A549 (cell line): ENCODE results near the gene PTH. TPM values are rescaled to one million over a fixed set of nuclear protein-coding genes. Genes with fewer than 3 reads are reported as not detected.

Experiments
- ATAC-seq, 2 experiments: fragments of 200-7000 bp in 1 of 2; fragments of >200 bp in 1 of 2; cut with Nextera tagmentation in 1 of 2; cut with Tn5 transposase in 1 of 2; 3 replicates each; pipeline versions ENCODE4 v1.8.0 to v1.9.1; 2018 to 2020; ENCODE audit warnings: mild to moderate bottlenecking in 1 of 2, moderate library complexity in 1 of 2
- CTCF ChIA-PET: fragments of 300-600 bp; sonication (Branson Sonifier 250); formaldehyde crosslinking; extraction: SDS; loops from one replicate; lab custom pipeline; 2021; ENCODE audit warnings: antibody characterized with exemption, inconsistent platforms; lab: Yijun Ruan, JAX
- POLR2A ChIA-PET: fragments of 350-600 bp; formaldehyde crosslinking; extraction: SDS; loops from one replicate; lab custom pipeline; 2021; ENCODE audit warnings: antibody characterized with exemption, inconsistent platforms; lab: Yijun Ruan, JAX
- DNase-seq, 2 experiments: peaks; one replicate each; pipeline versions ENCODE4 v3.0.0 to v3.0.0-alpha.2; 2011 to 2016; ENCODE audit warnings: low read depth in 1 of 2, low spot score in 1 of 2
- FAIRE-seq: peaks from 2 replicates; lab custom pipeline; 2011; peaks lifted over from hg19 to GRCh38; lab: Jason Lieb, UNC
- H3K27ac ChIP-seq, 2 experiments: fragments of >200 bp; sonication (Bioruptor Twin); formaldehyde crosslinking; 3 replicates each; pipeline ENCODE4 v1.5.1; 2016 to 2017
- H3K4me1 ChIP-seq: fragments of >200 bp; sonication (Bioruptor Twin); formaldehyde crosslinking; 3 replicates; pipeline ENCODE4 v1.6.1; 2016
- H3K4me2 ChIP-seq: fragments of >200 bp; sonication (Bioruptor Twin); formaldehyde crosslinking; 3 replicates; pipeline ENCODE4 v1.6.1; 2016
- H3K4me3 ChIP-seq: fragments of >200 bp; sonication (Bioruptor Twin); formaldehyde crosslinking; 3 replicates; pipeline ENCODE4 v1.5.1; 2016
- H3K9me3 ChIP-seq: fragments of >200 bp; sonication (Bioruptor Twin); formaldehyde crosslinking; 3 replicates; pipeline ENCODE4 v1.6.1; 2016
- CBX2 ChIP-seq: fragments of 200-600 bp; sonication (generic); IDR thresholded peaks from 2 replicates; pipeline ENCODE4 v1.6.1; 2016; ENCODE audit warnings: low read depth, mild to moderate bottlenecking, borderline replicate concordance
- CBX8 ChIP-seq: fragments of 200-600 bp; sonication (generic); IDR thresholded peaks from 2 replicates; pipeline ENCODE4 v1.6.1; 2016
- CHD2 ChIP-seq: fragments of 150-350 bp; IDR thresholded peaks from 2 replicates; pipeline ENCODE4 v1.6.1; 2014; ENCODE audit warnings: low read length; ENCODE audit not compliant: partially characterized antibody
- EP300 ChIP-seq, 2 experiments: fragments of >200 bp; sonication (Bioruptor Twin); formaldehyde crosslinking; IDR thresholded peaks; 2 replicates in 1 of 2; 3 replicates in 1 of 2; pipeline ENCODE4 v1.6.1; 2016 to 2017
- ESRRA ChIP-seq: fragments of 150-350 bp; IDR thresholded peaks from 2 replicates; pipeline ENCODE4 v1.6.1; 2014; ENCODE audit warnings: mild to moderate bottlenecking, low read length, borderline replicate concordance
- HDAC2 ChIP-seq: fragments of 200-600 bp; sonication (generic); IDR thresholded peaks from 2 replicates; pipeline ENCODE4 v1.6.1; 2016
- HEYL ChIP-seq: fragments of 250-450 bp; sonication (Bioruptor Pico); IDR thresholded peaks from 2 replicates; pipeline ENCODE4 v1.8.0; 2021; ENCODE audit warnings: mild to moderate bottlenecking, moderate library complexity
- HOXB5 ChIP-seq: fragments of 250-450 bp; sonication (Bioruptor Pico); IDR thresholded peaks from 2 replicates; pipeline ENCODE4 v1.5.0; 2020; ENCODE audit warnings: mild to moderate bottlenecking, moderate library complexity
- MAZ ChIP-seq: fragments of 150-350 bp; IDR thresholded peaks from 2 replicates; pipeline ENCODE4 v1.6.1; 2014; ENCODE audit warnings: antibody characterized with exemption, low read depth, low read length, borderline replicate concordance
- NFE2L2 ChIP-seq: fragments of 150-350 bp; conservative IDR thresholded peaks from 2 replicates; pipeline ENCODE4 v1.6.1; 2014; ENCODE audit warnings: low read length
- POLR2AphosphoS2 ChIP-seq: conservative IDR thresholded peaks from 2 replicates; pipeline ENCODE4 v1.6.1; 2012; ENCODE audit warnings: low read length, improper control_type of control experiment, inconsistent platforms
- RAD21 ChIP-seq, 2 experiments: fragments of >200 bp in 1 of 2; sonication (Bioruptor Twin) in 1 of 2; formaldehyde crosslinking in 1 of 2; IDR thresholded peaks in 1 of 2; conservative IDR thresholded peaks in 1 of 2; 2 replicates in 1 of 2; 3 replicates in 1 of 2; pipeline ENCODE4 v1.6.1; 2012 to 2018; ENCODE audit warnings: inconsistent platforms in 1 of 2
- RARB ChIP-seq: fragments of 250-450 bp; sonication (Bioruptor Pico); IDR thresholded peaks from 2 replicates; pipeline ENCODE4 v1.8.0; 2021; ENCODE audit warnings: mild to moderate bottlenecking, moderate library complexity
- SMC3 ChIP-seq: fragments of >200 bp; sonication (Bioruptor Twin); formaldehyde crosslinking; IDR thresholded peaks from 3 replicates; pipeline ENCODE4 v1.6.1; 2018; ENCODE audit warnings: inconsistent platforms
- ZFP36 ChIP-seq: fragments of 450-650 bp; IDR thresholded peaks from 2 replicates; pipeline ENCODE4 v1.6.1; 2014; ENCODE audit warnings: borderline replicate concordance; ENCODE audit not compliant: partially characterized antibody
- ZNF302 ChIP-seq: fragments of 250-450 bp; sonication (Bioruptor Pico); IDR thresholded peaks from 2 replicates; pipeline ENCODE4 v1.9.0; 2021; ENCODE audit warnings: inconsistent platforms, mild to moderate bottlenecking, moderate library complexity
- WGBS: methylation state at CpG from one replicate; pipeline ENCODE4 v1.1.6; 2017; ENCODE audit errors: missing lambda C conversion rate; 5-methylcytosine and 5-hydroxymethylcytosine counted together
- polyA plus RNA-seq, 4 experiments: library from polyadenylated mRNA; depleted of rRNA in 3 of 4; stranded (reverse); fragments of >200 nt; fragmentation: RNase III in 1 of 4; extraction: RNeasy Plus Mini Kit Qiagen cat#74134 plus additional on column Dnase treatment in 1 of 4; gene quantifications; 2 replicates in 3 of 4; 3 replicates in 1 of 4; pipeline ENCODE4 v1.2.3, GENCODE V29; 2011 to 2017
- TF ChIP-seq, protein P1 (sequence below): fragments of 250-450 bp; sonication (Bioruptor Pico); IDR thresholded peaks from 2 replicates; pipeline ENCODE4 v1.5.0; 2021; ENCODE audit warnings: mild to moderate bottlenecking, moderate library complexity, borderline replicate concordance
- TF ChIP-seq, protein P2 (sequence below): fragments of 450-650 bp; IDR thresholded peaks from 2 replicates; pipeline ENCODE4 v1.6.1; 2014; ENCODE audit warnings: antibody characterized with exemption

The PTH gene
- polyA plus RNA-seq, 2 of the 4 experiments (the other 2 are of a cell fraction): not detected

DNA sequence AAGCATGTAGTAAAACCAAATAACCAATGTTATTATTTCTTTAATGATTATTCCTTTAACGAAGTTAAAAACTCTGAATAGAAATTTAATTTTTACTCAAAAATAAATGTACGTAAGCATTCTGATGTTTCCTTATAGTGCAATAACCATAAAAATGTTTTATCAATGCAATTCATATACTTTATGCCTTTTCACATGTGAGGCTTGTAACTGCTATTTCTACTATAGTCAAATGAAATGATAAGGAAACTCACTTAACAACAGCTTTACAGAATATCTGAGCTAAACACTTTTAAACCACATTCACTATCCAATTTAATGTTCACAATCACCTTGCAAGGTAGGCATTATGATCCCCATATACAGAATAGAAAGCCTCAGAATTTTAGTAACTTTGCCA is 50.2 kb downstream of the PTH start:
- ChIA-PET CTCF (no interaction called here), POLR2A (interaction anchor here (1.3 kb wide), 1 partner anchor 18 kb away, joined by 5 read pairs; the partner anchor contains the start of gene BTBD10)

More for the DNA sequence above, 50.2 kb downstream of the PTH start:
- H3K27ac ChIP-seq: no peak overlapping the region
- WGBS: 93% methylated on average over 2 of the region's 2 CpGs
- no peak overlapping the region for H3K4me3 ChIP-seq
- no peak for ATAC-seq
- peak; percentile 18 for FAIRE-seq
- H3K9me3 ChIP-seq: no peaks in the 10 kb centered on the region
- H3K4me1 ChIP-seq: peaks cover 24% of the 10 kb centered on the region
- TF ChIP-seq RAD21 (conservative IDR thresholded peaks at IDR 0.05 in 1 of 2, IDR thresholded peaks at IDR 0.05 in 1 of 2) (no peak), POLR2AphosphoS2 (no peak), HOXB5 (CRISPR knock-in tag) (no peak), ZNF302 (CRISPR knock-in tag) (no peak), EP300 (IDR thresholded peaks at IDR 0.05) (no peak), CHD2 (no peak), RARB (CRISPR knock-in tag) (no peak), CBX2 (no peak), NFE2L2 (no peak), HDAC2 (no peak), HEYL (CRISPR knock-in tag) (no peak), CBX8 (no peak), ESRRA (no peak), MAZ (no peak), ZFP36 (no peak), SMC3 (no peak)
- TF ChIP-seq, protein P1, sequence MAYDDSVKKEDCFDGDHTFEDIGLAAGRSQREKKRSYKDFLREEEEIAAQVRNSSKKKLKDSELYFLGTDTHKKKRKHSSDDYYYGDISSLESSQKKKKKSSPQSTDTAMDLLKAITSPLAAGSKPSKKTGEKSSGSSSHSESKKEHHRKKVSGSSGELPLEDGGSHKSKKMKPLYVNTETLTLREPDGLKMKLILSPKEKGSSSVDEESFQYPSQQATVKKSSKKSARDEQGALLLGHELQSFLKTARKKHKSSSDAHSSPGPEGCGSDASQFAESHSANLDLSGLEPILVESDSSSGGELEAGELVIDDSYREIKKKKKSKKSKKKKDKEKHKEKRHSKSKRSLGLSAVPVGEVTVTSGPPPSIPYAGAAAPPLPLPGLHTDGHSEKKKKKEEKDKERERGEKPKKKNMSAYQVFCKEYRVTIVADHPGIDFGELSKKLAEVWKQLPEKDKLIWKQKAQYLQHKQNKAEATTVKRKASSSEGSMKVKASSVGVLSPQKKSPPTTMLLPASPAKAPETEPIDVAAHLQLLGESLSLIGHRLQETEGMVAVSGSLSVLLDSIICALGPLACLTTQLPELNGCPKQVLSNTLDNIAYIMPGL (CRISPR knock-in tag): no peak
- TF ChIP-seq, protein P2, sequence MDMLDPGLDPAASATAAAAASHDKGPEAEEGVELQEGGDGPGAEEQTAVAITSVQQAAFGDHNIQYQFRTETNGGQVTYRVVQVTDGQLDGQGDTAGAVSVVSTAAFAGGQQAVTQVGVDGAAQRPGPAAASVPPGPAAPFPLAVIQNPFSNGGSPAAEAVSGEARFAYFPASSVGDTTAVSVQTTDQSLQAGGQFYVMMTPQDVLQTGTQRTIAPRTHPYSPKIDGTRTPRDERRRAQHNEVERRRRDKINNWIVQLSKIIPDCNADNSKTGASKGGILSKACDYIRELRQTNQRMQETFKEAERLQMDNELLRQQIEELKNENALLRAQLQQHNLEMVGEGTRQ: no peak
- H3K4me2 ChIP-seq: no peak overlapping the region; the same call in 2 of the 3 replicates
- no peak for DNase-seq

Other genes with a start within 250 kb of the PTH start
- 25.2 and 29.2 TPM in 2 replicates for gene BMAL1, start 218.2 kb downstream of the PTH start, polyA plus RNA-seq (2011; rRNA removed)
- gene BMAL1, start 218.2 kb downstream of the PTH start, polyA plus RNA-seq (2017; fragmentation: RNase III; extraction: RNeasy Plus Mini Kit Qiagen cat#74134 plus additional on column Dnase treatment): 20.1 to 29.2 TPM (median 28.6 TPM) in 3 replicates
- gene BTBD10, start 32.8 kb downstream of the PTH start, polyA plus RNA-seq (2011; rRNA removed): 54.2 and 60.3 TPM in 2 replicates
- 30.8 to 33.9 TPM (median 33.7 TPM) in 3 replicates for gene BTBD10, start 32.8 kb downstream of the PTH start, polyA plus RNA-seq (2017; fragmentation: RNase III; extraction: RNeasy Plus Mini Kit Qiagen cat#74134 plus additional on column Dnase treatment)
- 111 and 119 TPM in 2 replicates for gene FAR1, start 172.7 kb upstream of the PTH start, polyA plus RNA-seq (2011; rRNA removed)
- gene FAR1, start 172.7 kb upstream of the PTH start, polyA plus RNA-seq (2017; fragmentation: RNase III; extraction: RNeasy Plus Mini Kit Qiagen cat#74134 plus additional on column Dnase treatment): 41.8 to 44.3 TPM (median 42.2 TPM) in 3 replicates